HG03025 (cell line): ENCODE results near the gene IFT80.
"Not testable (repeated sequence)": the region's sequence is repeated elsewhere in the genome, so short reads cannot be mapped to it uniquely, and the experiment has no call there.

Source experiments
- ATAC-seq: cut with Tn5 transposase; IDR thresholded peaks from one replicate; pipeline ENCODE4 v1.9.1; 2021; ENCODE audit warnings: mild to moderate bottlenecking, moderate library complexity; ENCODE audit not compliant: unreplicated experiment, low FRiP score

The IFT80 gene

DNA sequence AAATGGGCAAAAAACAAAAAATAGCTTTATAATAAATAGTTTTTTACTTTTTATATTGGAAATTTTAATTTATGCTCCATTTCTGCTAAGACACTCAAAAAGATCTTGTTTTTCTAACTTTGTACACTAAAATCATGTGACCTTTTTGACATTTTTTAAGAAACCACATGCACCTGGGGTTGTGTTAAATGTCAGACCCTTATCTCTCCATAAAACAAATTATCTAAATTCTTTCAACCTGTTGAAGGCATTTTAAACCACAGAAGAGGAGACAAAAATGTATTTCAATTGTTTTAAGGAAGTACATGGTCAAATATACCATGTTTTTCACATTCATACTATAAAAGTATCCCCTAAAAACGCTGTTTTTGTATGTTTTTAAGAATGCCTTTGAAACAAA is 29.2 kb downstream of the IFT80 start:
- no peak for ATAC-seq

DNA sequence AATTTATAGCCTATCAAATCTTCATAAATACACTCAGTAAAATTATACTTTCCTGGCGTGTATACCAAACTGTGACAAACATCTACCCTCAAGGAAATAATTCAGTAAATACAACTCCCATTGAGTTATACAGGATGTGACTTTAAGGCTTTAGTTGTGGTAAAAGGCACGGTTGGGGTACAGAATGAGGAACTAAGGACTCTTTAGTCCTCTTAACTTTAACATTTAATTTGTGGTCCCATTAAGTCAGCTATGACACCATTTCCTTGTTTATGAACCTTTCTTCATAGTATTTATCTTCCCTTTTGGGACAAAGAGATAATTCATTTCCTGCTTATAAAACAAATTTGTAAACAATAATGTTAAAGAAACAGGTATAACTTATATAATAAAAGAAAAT is 30.2 kb downstream of the IFT80 start:
- no peak for ATAC-seq

DNA sequence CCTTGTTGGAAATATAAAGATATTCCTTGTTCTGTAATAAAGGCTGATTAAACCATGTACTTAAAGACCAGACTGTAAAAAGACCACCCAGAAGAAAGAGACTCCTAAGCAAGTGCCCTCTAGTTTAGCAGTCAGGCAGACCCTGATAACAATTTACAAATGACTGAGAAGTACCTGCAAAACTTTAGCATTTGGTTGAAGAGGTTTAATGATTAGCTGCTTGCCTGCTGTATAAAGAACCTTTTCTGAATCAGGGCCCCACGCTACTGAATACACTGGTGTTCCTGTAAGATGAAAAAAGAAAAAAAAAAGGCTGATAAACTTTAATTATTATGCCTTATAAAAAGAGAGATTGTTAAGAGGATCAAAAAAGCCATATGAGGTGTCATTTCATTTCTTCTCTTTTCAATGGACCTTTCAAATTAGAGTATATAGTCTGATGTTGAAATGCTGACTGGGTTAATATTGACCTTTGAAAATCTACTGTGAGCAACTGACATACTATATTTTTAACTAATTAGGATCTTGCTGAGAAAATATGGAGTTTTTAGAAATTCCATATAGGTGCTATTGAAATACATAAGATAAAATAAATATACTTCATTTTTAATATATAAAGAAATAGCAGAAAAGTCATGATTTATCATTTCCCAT is 33.0 kb downstream of the IFT80 start:
- ATAC-seq: no peak

DNA sequence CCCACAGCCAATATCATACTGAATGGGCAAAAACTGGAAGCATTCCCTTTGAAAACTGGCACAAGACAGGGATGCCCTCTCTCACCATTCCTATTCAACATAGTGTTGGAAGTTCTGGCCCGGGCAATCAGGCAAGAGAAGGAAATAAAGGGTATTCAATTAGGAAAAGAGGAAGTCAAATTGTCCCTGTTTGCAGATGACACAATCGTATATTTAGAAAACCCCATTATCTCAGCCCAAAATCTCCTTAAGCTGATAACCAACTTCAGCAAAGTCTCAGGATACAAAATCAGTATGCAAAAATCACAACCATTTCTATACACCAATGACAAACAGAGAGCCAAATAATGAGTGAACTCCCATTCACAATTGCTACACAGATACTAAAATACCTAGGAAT is 36.1 kb downstream of the IFT80 start:
- not testable (repeated sequence) for ATAC-seq

DNA sequence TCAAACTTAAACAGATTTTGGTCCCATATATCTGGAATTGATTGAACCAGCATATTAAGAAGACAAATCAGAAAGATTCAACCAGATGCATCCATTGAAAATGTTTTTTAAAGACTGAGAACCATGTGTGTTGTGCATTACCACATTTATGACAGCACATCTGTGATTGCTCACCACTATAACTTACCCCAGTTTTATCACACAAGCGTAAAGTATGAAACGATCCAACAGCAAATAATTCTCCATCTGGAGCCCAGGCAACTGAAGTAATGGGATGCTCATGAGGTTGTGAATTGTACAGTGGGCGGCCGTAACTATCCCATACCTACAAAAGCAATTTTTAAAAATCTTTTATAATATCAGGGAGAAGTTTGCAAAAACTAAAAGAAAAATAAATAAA is 43.2 kb downstream of the IFT80 start:
- ATAC-seq: no peak

DNA sequence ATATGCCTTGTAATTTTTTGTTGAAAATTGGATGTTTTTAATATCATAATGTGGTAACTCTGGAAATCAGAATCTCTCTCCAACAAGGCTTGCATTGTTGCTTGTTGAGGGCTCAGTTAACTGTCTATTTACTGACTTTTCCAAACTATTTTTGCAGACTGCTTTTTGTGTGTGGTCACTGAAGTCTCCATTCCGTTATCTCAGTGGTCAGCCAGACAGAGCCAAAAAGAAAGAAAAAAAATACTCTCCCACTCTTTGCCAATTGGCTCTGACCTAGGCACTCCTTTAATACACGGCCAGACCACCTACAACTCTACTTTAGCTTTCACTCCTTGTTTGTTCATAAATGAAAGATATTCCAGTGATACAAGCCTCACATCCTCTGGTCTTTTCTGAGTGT is 52.5 kb downstream of the IFT80 start:
- no peak for ATAC-seq

DNA sequence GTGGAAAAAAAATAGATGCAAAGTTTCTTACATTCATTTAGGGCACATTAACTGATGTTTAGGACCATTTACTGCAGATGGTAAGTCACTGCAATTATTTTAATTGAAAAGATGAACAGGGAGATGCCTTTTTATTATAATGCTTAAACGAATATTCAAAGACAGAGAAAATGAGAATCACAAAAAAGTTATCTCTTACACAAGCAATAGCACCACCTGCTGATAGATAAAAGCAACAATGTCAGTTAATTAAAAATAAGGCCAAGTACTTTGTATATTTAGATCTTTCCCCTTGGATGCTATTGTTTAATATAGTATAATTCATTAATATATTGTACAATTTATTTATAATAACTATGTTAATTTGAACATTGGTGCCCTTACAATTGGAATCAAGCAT is 55.9 kb downstream of the IFT80 start:
- no peak for ATAC-seq

DNA sequence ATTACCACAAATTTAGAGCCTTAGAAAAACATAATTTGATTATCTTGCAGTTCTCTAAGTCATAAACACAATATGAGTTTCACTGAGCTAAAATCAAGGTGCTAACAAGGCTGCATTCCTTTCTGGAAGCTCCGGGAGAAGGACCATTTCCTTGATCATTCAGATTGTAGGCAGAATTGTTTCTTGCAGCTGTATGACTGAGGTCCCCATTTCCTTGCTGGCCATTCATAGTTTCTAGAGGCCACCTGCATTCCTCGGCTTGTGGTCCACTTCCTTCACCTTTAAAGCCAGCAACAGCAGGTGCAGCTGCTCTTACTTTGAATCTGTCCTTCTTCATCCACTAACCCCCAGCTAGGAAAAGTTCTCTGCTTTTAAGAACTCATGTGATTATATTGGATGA is 58.7 kb downstream of the IFT80 start:
- no peak for ATAC-seq

DNA sequence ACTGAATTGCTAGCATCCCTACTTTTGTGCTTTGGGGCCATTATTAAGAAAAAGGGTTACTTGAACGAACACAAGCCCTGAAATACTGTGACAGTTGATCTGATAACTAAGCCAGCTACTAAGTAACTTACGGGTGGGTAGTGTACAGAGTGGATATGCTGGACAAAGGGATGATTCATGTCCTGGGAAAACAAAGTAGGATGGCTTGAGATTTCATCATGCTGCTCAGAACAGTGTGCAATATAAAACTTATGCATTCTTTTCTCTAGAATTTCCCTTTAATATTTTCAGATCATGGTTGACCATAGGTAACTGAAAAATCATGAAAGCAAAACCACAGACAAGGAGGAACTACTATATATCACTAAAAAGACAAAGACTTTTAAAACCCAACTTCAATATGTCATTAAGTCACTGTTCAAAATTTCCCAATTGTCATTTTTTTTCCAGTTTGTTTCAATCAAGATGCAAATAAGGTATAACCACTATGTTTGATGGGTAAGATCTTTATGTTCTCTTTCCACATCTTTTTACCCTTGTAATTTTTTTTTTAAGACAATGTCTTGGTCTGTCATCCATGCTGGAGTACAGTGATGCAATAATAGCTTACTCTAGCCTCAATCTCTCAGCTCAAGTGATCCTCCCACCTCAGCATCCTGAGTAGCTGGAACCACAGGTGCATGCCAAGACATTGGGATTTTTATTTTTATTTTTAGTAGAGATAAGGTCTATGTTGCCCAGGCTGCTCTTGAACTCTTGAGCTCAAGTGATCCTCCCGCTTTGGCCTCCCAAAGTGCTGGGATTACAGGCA is 67.7 kb downstream of the IFT80 start:
- no peak for ATAC-seq

DNA sequence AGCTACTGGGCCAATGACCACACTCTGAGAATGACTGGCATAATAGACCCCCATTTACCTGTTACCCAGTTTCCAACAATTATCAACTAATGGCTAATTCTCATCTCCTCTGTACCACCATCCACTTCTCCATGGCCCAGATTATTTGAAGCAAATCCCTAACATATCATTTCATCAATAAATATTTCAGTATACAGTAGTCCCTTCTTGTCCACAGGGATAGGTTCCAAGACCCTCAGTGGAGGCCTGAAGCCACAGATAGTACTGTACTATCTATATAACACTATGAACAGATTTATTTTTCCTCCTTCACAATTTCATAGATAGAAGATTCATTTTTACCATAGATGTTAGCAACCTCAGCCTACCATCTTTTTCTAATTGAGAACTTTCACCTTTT is 68.3 kb downstream of the IFT80 start:
- ATAC-seq: no peak

DNA sequence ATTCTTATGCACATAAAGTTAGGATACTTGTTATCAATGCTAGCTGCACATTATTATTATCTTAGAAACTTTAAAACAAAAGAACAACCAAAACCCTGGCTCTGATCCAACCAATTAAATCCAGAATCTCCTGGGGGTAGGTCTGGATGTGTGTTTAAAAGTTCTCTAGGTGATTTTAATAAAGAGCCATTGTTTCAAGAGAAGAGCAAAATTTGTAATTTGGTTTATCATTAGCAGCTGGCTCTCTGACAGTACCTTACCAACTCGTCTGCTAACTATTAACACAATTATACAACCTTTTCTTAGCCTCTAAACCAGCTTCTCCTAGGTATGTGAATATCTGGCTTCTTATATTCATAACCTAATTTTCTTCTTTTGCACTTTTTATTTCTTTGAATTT is 68.9 kb downstream of the IFT80 start:
- ATAC-seq: no peak

DNA sequence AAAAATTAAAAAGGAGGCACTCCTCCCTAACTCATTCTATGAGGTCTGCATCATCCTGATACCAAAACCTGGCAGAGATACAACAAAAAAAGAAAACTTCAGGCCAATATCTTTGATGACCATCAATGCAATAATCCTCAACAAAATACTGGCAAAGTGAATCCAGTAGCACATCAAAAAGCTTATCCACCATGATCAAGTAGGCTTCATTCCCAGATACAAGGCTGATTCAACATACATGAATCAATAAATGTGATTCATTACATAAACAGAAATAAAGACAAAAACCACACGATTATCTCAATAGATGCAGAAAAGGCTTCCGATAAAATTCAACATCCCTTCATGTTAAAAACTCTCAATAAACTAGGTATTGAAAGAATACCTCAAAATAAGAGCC is 72.7 kb downstream of the IFT80 start:
- not testable (repeated sequence) for ATAC-seq

DNA sequence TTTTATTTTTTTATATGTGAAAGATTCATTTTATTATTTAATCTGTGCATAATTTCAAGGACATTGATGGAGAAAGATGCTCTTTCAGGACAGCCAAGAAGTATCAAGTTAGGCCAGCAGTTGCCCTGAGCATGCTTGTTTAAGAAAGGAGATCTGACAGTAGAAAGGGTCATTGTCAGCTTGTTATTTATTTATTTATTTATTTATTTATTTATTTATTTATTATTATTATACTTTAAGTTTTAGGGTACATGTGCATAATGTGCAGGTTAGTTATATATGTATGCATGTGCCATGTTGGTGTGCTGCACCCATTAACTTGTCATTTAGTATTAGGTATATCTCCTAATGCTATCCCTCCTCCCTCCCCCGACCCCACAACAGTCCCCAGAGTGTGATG is 77.2 kb downstream of the IFT80 start:
- not testable (repeated sequence) for ATAC-seq

DNA sequence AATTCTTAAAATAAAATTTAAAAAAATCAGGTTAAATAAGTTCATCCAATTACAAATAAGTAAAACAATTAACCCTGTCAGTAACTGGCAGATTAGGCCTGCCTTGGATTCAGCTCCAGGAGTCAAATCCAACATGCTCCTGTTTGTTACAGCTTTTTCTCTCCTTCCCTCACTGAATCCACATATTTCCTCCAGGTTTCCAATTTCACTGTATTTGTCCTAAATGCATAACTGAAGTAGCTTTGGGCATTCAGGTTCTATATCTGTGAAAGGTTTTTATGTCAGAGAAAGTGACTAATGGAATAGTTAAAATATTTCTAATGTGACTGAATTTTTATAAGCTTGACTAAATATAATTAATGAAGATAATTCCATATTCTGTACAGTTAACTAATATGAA is 79.7 kb downstream of the IFT80 start:
- ATAC-seq: no peak

DNA sequence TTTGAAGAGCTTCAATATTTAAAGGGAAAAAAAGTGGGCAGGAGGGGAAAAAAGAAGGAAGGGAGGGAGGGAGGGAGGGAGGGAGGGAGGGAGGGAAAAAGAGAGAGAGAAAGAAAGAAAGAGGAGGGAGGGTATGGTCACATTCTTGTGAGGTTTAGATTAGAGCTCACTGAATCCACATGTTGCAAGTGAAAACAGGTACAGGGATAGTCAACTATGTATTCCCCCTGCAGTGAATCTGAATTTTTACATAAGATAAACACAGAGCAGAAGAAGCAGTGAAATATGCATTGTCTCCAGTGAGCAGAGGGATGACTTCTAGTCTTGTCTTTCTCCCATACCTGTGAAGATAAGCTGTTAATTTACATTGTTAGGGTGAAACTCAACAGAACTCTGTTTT is 84.0 kb downstream of the IFT80 start:
- ATAC-seq: no peak

DNA sequence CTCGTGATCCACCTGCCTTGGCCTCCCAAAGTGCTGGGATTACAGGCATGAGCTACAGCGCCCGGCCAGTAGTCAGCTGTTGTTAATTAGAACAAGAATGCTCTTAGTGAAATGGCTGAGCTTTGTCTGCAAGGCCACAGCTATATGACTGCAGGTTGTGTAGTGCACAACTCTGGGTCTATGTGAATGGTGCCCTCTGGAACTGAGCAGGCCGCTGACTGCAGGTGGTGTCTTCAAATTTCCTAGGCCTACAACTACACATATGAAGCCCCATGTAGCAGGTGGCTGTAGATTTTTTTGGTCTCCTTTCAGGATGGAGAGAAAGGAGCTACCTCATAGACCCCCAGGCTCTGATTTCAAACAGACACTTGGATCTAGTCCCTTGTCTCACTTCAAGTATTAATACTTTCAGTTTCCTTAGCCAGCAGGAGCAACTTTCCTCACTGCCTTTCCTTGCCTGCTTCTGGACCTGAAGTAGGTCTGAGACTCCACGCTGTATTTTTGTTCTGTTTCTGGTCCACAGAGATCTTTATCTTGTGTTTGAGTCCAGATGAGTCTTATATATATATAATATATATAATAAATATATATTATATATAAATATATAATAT is 86.9 kb downstream of the IFT80 start:
- ATAC-seq: no peak

DNA sequence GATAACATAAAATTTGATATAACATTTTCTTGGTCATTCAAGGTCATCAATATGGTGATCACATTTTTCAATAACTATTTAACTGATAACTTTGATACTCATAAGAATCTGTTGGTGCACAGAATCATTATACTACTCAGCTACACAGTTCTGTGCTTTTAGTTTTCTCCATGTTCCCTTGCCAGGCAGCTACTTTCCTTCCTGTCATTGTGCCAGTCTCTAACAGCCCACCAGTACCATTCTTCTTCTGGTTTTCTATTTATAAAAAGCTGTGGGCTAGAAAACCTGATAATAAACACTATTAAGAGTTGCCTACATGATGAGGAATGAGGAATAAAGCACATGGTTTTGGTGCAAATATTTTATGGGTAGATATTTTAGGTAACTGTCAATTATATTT is 96.2 kb downstream of the IFT80 start:
- no peak for ATAC-seq

DNA sequence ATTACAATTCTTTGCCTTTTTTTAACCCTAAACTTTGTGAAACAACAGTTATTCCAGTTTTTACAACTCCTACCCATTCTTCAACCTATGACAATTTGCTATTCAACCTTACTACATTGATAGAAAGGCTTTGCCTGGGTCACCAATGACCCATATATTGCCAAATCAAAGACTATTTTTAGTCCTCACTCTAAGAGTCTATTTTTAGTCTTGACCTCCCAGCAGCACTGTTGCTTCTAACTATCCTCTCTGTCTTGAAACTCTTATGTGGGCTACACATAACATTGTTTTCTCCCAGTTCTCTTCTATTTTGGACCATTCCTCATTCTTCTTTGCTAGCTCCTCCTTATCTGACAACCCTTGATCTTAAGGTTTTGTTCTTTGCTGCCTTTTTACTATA is 102.4 kb downstream of the IFT80 start:
- ATAC-seq: no peak

DNA sequence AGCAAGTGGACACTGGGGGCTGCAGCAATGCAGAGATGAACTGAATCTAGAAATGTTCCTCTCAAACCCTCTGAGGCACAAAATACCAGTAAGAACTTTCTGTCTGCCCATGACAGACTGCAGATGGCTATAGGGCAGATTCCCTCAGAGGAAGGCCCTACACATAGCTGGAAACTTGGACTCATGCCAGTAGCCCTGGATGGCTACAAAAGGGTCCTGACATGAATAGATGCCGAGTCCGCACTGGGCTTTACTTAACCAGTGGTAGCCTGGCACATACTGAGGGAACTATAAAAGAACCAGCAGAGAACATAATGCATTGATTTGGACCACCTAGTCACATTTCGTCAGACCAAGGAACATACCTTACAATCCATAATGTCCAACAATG is 107.1 kb downstream of the IFT80 start:
- ATAC-seq: no peak

DNA sequence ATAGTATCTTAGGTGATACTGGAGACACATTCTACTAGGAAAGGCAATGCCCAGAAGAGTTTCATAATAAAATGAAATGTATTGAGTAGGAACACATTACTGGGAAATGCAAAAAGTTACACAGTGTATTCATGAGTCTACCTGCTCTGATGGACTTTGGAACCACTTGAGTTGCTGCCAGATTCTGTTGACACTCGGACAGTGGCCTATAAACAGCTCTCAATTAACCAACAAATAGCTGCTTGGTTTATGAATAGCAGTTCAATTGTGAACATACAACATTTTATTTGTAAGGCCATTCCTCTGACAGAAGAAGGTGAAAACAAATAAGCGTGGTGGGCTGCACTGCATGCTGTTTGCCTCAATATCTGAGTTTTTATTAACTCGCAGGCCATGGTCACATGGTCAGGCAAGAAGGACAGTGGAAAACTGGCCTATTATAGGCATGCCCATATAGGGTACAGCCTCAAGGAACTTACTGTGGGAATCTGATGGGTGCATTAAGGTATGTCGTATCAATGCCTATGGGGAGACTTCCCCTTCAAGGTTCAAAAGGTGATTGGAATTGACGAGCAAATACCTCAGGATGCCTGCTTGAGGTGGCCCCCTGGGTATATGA is 107.6 kb downstream of the IFT80 start:
- no peak for ATAC-seq

DNA sequence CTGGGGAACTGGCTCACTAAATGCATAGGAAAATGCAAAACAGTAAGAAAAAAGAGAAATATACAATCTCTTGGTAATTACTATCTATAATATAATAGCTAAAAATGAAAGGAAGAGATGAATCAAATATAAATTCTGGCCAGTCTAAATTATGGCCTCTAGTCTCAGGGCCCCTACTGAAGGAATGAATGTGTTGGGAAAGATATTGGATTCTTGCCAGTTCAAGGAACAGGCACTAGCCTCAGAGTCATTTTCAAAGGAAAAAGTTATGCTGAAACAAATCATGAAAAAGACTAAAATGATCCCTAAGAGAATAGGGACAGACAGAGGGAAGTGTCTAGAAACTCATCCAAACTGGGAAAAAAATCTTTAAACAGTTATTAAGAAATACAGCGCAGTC is 111.4 kb downstream of the IFT80 start:
- ATAC-seq: no peak
